Smooth muscle cell (in vitro differentiated cells): ENCODE data around the gene GAGE13. TPM values are rescaled to one million over a fixed set of nuclear protein-coding genes. Genes with fewer than 3 reads are reported as not detected.
A peak's percentile ranks its signal among the peaks of the same experiment; 100 is the strongest.

Experiments
- DNase-seq: peaks from one replicate; lab custom pipeline; 2025; ENCODE audit not compliant: unreplicated experiment; lab: John Stamatoyannopoulos, UW
- H2AFZ ChIP-seq: fragments of 200-600 bp; sonication (generic); 2 replicates; pipeline ENCODE4 v1.6.0; 2016; ENCODE audit warnings: antibody characterized with exemption, low read depth, mild to moderate bottlenecking
- H3F3A ChIP-seq: fragments of 200-600 bp; sonication (generic); 2 replicates; pipeline ENCODE4 v1.6.0; 2017; ENCODE audit warnings: antibody characterized with exemption, low read depth
- H3K27ac ChIP-seq: fragments of 200-600 bp; sonication (generic); 2 replicates; pipeline ENCODE4 v1.5.1; 2016; ENCODE audit warnings: low read depth, mild to moderate bottlenecking
- H3K27me3 ChIP-seq: fragments of 200-600 bp; sonication (generic); 2 replicates; pipeline ENCODE4 v1.6.1; 2016; ENCODE audit warnings: low read depth, mild to moderate bottlenecking
- H3K36me3 ChIP-seq: fragments of 200-600 bp; sonication (generic); 2 replicates; pipeline ENCODE4 v1.5.1; 2016; ENCODE audit warnings: low read depth
- H3K4me1 ChIP-seq: fragments of 200-600 bp; sonication (generic); 2 replicates; pipeline ENCODE4 v1.5.1; 2016; ENCODE audit warnings: low read depth
- H3K4me2 ChIP-seq: fragments of 200-600 bp; sonication (generic); 2 replicates; pipeline ENCODE4 v1.6.0; 2016; ENCODE audit warnings: mild to moderate bottlenecking
- H3K4me3 ChIP-seq: fragments of 200-600 bp; sonication (generic); 2 replicates; pipeline ENCODE4 v1.5.1; 2016; ENCODE audit warnings: mild to moderate bottlenecking
- H3K79me2 ChIP-seq: fragments of 200-600 bp; sonication (generic); 2 replicates; pipeline ENCODE4 v1.6.0; 2016; ENCODE audit warnings: low read depth, mild to moderate bottlenecking
- H3K9ac ChIP-seq: fragments of 200-600 bp; sonication (generic); 2 replicates; pipeline ENCODE4 v1.6.0; 2016; ENCODE audit warnings: low read depth
- H3K9me3 ChIP-seq: fragments of 200-600 bp; sonication (generic); replicated peaks from 2 replicates; pipeline ENCODE4 v1.5.1; 2016; ENCODE audit warnings: low read depth
- H4K20me1 ChIP-seq: fragments of 200-600 bp; sonication (generic); 2 replicates; pipeline ENCODE4 v1.6.0; 2016; ENCODE audit warnings: low read depth
- WGBS: methylation state at CpG from one replicate; pipeline ENCODE4 v1.1.7; 2016; ENCODE audit warnings: low lambda C conversion rate; 5-methylcytosine and 5-hydroxymethylcytosine counted together
- polyA plus RNA-seq: library from polyadenylated mRNA; unstranded; fragments of >200 nt; fragmentation: Nextera tagmentation; extraction: Ambion mirVana; gene quantifications from 2 replicates; pipeline ENCODE4 v1.2.1, GENCODE V29; 2016
- total RNA-seq: library from RNA; depleted of rRNA; stranded (reverse); fragments of >200 nt; gene quantifications from 2 replicates; pipeline ENCODE4 v1.2.3, GENCODE V29; 2014
- TF ChIP-seq, protein P1 (sequence below): fragments of 200-600 bp; sonication (generic); IDR thresholded peaks from 2 replicates; pipeline ENCODE4 v1.5.1; 2017; ENCODE audit warnings: borderline replicate concordance, mild to moderate bottlenecking, antibody characterized with exemption; ENCODE audit not compliant: insufficient read depth, poor library complexity, severe bottlenecking

The GAGE13 gene
- total and polyA plus RNA-seq, 2 experiments from 2014 or later, result not detected

DNA sequence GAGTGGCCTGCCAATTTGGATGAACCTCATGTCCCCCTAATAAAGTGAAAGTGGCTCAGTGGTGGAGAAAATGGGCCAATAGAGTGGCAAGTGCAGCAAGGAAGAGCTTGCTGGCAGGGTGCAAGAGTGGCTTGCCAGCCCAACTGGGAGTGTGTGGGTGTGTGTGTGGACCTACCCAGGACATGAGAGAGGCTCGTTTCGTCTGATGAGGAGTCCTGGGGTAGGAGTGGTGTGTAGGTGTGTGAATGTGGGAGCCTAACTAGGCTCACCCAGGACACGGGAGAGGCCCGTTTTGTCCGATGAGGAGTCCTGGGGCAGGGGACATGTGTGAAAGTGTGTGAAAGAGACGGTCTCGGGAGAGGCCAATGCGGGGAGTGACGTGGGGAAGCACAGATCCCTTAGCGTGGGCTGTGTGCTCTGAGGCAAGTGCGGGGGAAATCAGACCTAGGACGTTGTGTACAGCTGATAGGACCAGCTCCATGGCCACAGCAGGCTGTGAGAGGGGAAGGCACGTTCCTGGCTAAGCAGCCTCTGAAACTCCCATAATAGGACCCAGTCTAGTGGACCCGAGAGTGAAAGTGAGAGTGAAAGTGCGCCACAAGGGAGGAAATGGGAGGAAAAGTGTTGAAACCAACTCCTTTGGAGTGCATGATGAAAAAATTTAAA is 22.6 kb upstream of the GAGE13 start:
- peak overlapping the region; percentile 81 for H3K4me2 ChIP-seq
- no peaks in the 10 kb centered on the region for H3F3A ChIP-seq
- H3K9ac ChIP-seq, result no peak overlapping the region
- no peak overlapping the region for H2AFZ ChIP-seq
- no peak overlapping the region for H3K27ac ChIP-seq
- H3K4me3 ChIP-seq, result peak overlapping the region; percentile 36
- no peak for DNase-seq
- no peaks in the 10 kb centered on the region for H4K20me1 ChIP-seq
- TF ChIP-seq, protein P1, sequence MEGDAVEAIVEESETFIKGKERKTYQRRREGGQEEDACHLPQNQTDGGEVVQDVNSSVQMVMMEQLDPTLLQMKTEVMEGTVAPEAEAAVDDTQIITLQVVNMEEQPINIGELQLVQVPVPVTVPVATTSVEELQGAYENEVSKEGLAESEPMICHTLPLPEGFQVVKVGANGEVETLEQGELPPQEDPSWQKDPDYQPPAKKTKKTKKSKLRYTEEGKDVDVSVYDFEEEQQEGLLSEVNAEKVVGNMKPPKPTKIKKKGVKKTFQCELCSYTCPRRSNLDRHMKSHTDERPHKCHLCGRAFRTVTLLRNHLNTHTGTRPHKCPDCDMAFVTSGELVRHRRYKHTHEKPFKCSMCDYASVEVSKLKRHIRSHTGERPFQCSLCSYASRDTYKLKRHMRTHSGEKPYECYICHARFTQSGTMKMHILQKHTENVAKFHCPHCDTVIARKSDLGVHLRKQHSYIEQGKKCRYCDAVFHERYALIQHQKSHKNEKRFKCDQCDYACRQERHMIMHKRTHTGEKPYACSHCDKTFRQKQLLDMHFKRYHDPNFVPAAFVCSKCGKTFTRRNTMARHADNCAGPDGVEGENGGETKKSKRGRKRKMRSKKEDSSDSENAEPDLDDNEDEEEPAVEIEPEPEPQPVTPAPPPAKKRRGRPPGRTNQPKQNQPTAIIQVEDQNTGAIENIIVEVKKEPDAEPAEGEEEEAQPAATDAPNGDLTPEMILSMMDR, result no peak
- 78% methylated on average over 15 of the region's 15 CpGs for WGBS
- no peaks in the 10 kb centered on the region for H3K27me3 ChIP-seq
- H3K36me3 ChIP-seq, result no peaks in the 10 kb centered on the region
- no peaks in the 10 kb centered on the region for H3K79me2 ChIP-seq
- H3K4me1 ChIP-seq, result no peaks in the 10 kb centered on the region
- H3K9me3 ChIP-seq, result no peaks in the 10 kb centered on the region

- TF ChIP-seq, protein P1, result no peak
- Histone ChIP-seq H3K4me1 (no peaks in the 10 kb centered on the region), H3F3A (no peaks in the 10 kb centered on the region), H3K36me3 (no peaks in the 10 kb centered on the region), H3K4me2 (peak overlapping the region; percentile 81), H3K27ac (no peak overlapping the region), H3K79me2 (no peaks in the 10 kb centered on the region), H3K9me3 (no peaks in the 10 kb centered on the region), H3K4me3 (peak overlapping the region; percentile 36), H3K9ac (peak overlapping the region; percentile 40), H4K20me1 (no peaks in the 10 kb centered on the region), H3K27me3 (no peaks in the 10 kb centered on the region), H2AFZ (peak overlapping the region; percentile 65)
- DNase-seq, result no peak
- 52% methylated on average over 8 of the region's 8 CpGs for WGBS
Observed at GRCh38 chrX:49309401-49309981, 21.9 kb upstream of the GAGE13 start.

GRCh38 chrX:49310371-49310770 is 21.0 kb upstream of the GAGE13 start:
- Histone ChIP-seq H3K9ac (no peak overlapping the region), H3K9me3 (no peaks in the 10 kb centered on the region), H4K20me1 (no peaks in the 10 kb centered on the region), H3K4me3 (no peak overlapping the region), H3K4me2 (peak overlapping the region; percentile 81), H3K36me3 (no peaks in the 10 kb centered on the region), H3K27me3 (no peaks in the 10 kb centered on the region), H2AFZ (peak overlapping the region; percentile 65), H3F3A (no peaks in the 10 kb centered on the region), H3K4me1 (no peaks in the 10 kb centered on the region), H3K27ac (no peak overlapping the region), H3K79me2 (no peaks in the 10 kb centered on the region)
- 66% methylated on average over 18 of the region's 18 CpGs for WGBS
- DNase-seq, result no peak
- TF ChIP-seq, protein P1, result no peak

DNA sequence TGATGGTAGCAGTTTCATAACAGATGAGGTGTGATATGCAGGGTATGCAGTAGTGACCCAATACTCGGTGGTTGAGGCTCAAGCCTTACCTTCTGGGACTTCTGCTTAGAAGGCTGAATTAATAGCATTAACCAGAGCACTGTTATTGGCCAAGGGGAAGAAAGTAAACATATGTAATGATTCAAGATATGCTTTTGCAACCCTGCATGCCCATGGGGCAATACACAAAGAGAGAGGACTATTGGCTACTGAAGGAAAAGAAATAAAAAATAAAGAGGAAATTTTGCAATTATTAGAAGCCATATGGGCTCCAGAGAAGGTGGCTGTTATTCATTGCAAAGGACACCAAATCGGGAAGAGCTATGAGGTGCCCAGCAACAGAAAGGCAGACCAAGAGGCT is 19.2 kb upstream of the GAGE13 start:
- H3K79me2 ChIP-seq, result no peaks in the 10 kb centered on the region
- no peak overlapping the region for H2AFZ ChIP-seq
- H3K27ac ChIP-seq, result no peak overlapping the region
- H3K4me2 ChIP-seq, result no peak overlapping the region
- no peaks in the 10 kb centered on the region for H3K36me3 ChIP-seq
- H3F3A ChIP-seq, result no peaks in the 10 kb centered on the region
- DNase-seq, result no peak
- no peaks in the 10 kb centered on the region for H3K27me3 ChIP-seq
- no peaks in the 10 kb centered on the region for H3K9me3 ChIP-seq
- 76% methylated on average over 2 of the region's 2 CpGs for WGBS
- H3K4me3 ChIP-seq, result no peak overlapping the region
- TF ChIP-seq, protein P1, result no peak
- H4K20me1 ChIP-seq, result no peaks in the 10 kb centered on the region
- no peaks in the 10 kb centered on the region for H3K4me1 ChIP-seq
- no peak overlapping the region for H3K9ac ChIP-seq
